Measurements from ENCODE around the gene AIFM3. TPM values are rescaled to one million over a fixed set of nuclear protein-coding genes. Genes with fewer than 3 reads are reported as not detected.

AIFM3 gene
- polyA plus RNA-seq (2011; rRNA removed) (1.2 and 1.4 TPM in 2 replicates), polyA plus RNA-seq (2017; fragmentation: RNase III; extraction: RNeasy Plus Mini Kit Qiagen cat#74134 plus additional on column Dnase treatment) (2.3 to 4.0 TPM (median 3.6 TPM) in 3 replicates), polyA minus RNA-seq (2011; rRNA and poly(A)+ RNA removed) (1.8 and 2.6 TPM in 2 replicates)
- polyA plus RNA-seq (2012; cell fraction: cytosol; rRNA removed), result 2.9 TPM in 2 replicates
- polyA plus RNA-seq (2012; cell fraction: nucleus; rRNA removed), result 19.7 and 21.2 TPM in 2 replicates

GRCh38 chr22:20966883-20967696 lies at the start of gene AIFM3:
Gene AIFM3, plus strand, starts transcription at chr22:20967255. Its CDS starts 690 bp downstream, at chr22:20967945.
- Histone ChIP-seq H3K27ac (no peak within 1 kb of the TSS), H3K4me3 (no peak within 1 kb of the TSS), H3K9me3 (no peaks in the 10 kb centered on the region), H3K4me2 (no peak within 1 kb of the TSS), H3K4me1 (no peaks in the 10 kb centered on the region)
- WGBS (ENCODE audit: missing lambda C conversion rate), result 72% methylated on average over 11 of the region's 22 CpGs
- ChIA-PET POLR2A (no interaction called here), CTCF (interaction anchor here (0.5 to 1.8 kb wide), 4 partner anchors 8 to 48 kb away, joined by 3 to 6 read pairs (median 3); partner anchors contain the start of gene LZTR1)
- no peak for ATAC-seq
- no peak for DNase-seq (ENCODE audit: low read depth in 1 of 2, low spot score in 1 of 2)
- TF ChIP-seq ZNF302 (CRISPR knock-in tag; IDR thresholded peaks at IDR 0.05), result no peak
- no peak for TF ChIP-seq RFX5 (IDR thresholded peaks at IDR 0.05)
- no peak for TF ChIP-seq MAZ (IDR thresholded peaks at IDR 0.05; ENCODE audit: borderline replicate concordance, low read depth, low read length)
- no peak for TF ChIP-seq FOXS1 (CRISPR knock-in tag; IDR thresholded peaks at IDR 0.05)
- no peak for TF ChIP-seq ESRRA (IDR thresholded peaks at IDR 0.05; ENCODE audit: borderline replicate concordance, low read length)
- TF ChIP-seq REST (IDR thresholded peaks at IDR 0.05), result no peak
- no peak for TF ChIP-seq BCL3 (IDR thresholded peaks at IDR 0.05)
- TF ChIP-seq MYC (IDR thresholded peaks at IDR 0.05; ENCODE audit: borderline replicate concordance, low read length), result no peak
- no peak for TF ChIP-seq MAFK (IDR thresholded peaks at IDR 0.05; ENCODE audit: partially characterized antibody)
- no peak for TF ChIP-seq HOXA7 (CRISPR knock-in tag; IDR thresholded peaks at IDR 0.05)
- TF ChIP-seq TP53 (CRISPR knock-in tag; IDR thresholded peaks at IDR 0.05), result no peak
- TF ChIP-seq EHMT2 (IDR thresholded peaks at IDR 0.05; ENCODE audit: low read depth), result no peak
- TF ChIP-seq SMC3 (IDR thresholded peaks at IDR 0.05), result no peak
- TF ChIP-seq FOSB (CRISPR knock-in tag; IDR thresholded peaks at IDR 0.05), result no peak
- TF ChIP-seq ELK1 (IDR thresholded peaks at IDR 0.05; ENCODE audit: low read depth, low read length), result no peak
- no peak for TF ChIP-seq NFE2L2 (conservative IDR thresholded peaks at IDR 0.05; ENCODE audit: low read length)
- no peak for TF ChIP-seq RNF2 (IDR thresholded peaks at IDR 0.05; ENCODE audit: borderline replicate concordance, low read depth)
- no peak for FAIRE-seq

- Histone ChIP-seq H3K27ac (peak overlapping the region; percentile 95 to 100), H3K4me3 (peak overlapping the region; percentile 89), H3K9me3 (no peaks in the 10 kb centered on the region), H3K4me2 (peak overlapping the region; percentile 86), H3K4me1 (peaks cover 27% of the 10 kb centered on the region)
- POLR2A ChIA-PET, result interaction anchor here (0.7 kb wide), 1 partner anchor 27 kb away, joined by 3 read pairs; no protein-coding TSS in a partner anchor
- CTCF ChIA-PET, result interaction anchor here (0.9 kb wide), 1 partner anchor 33 kb away, joined by 4 read pairs; no protein-coding TSS in a partner anchor
- FAIRE-seq (no peak), ATAC-seq (no peak), DNase-seq (ENCODE audit: low read depth in 1 of 2, low spot score in 1 of 2) (peak in 1 of 2 experiments; percentile 8)
- 3% methylated on average over 15 of the region's 19 CpGs for WGBS (ENCODE audit: missing lambda C conversion rate)
- no peak for TF ChIP-seq HOXA7 (CRISPR knock-in tag; IDR thresholded peaks at IDR 0.05)
- TF ChIP-seq BCL3 (IDR thresholded peaks at IDR 0.05), result no peak
- no peak for TF ChIP-seq TP53 (CRISPR knock-in tag; IDR thresholded peaks at IDR 0.05)
- TF ChIP-seq RAD21 (conservative IDR thresholded peaks at IDR 0.05 in 1 of 2, IDR thresholded peaks at IDR 0.05 in 1 of 2), result no peak
- TF ChIP-seq FOSB (CRISPR knock-in tag; IDR thresholded peaks at IDR 0.05), result no peak
- TF ChIP-seq MAX (IDR thresholded peaks at IDR 0.05), result no peak
- no peak for TF ChIP-seq MAZ (IDR thresholded peaks at IDR 0.05; ENCODE audit: borderline replicate concordance, low read depth, low read length)
- TF ChIP-seq MAFK (IDR thresholded peaks at IDR 0.05; ENCODE audit: partially characterized antibody), result no peak
- no peak for TF ChIP-seq ATOH8 (CRISPR knock-in tag; IDR thresholded peaks at IDR 0.05; ENCODE audit: low read depth)
- no peak for TF ChIP-seq EHF (CRISPR knock-in tag; IDR thresholded peaks at IDR 0.05)
- TF ChIP-seq HDAC2 (IDR thresholded peaks at IDR 0.05), result no peak
- no peak for TF ChIP-seq CEBPB (IDR thresholded peaks at IDR 0.05)
- no peak for TF ChIP-seq EHMT2 (IDR thresholded peaks at IDR 0.05; ENCODE audit: low read depth)
- no peak for TF ChIP-seq ZFP36 (IDR thresholded peaks at IDR 0.05; ENCODE audit: borderline replicate concordance, partially characterized antibody)
These were observed 48.3 kb upstream of the AIFM3 start for GRCh38 chr22:20918663-20919218.

Measured in A549 (cell line).